MCF 10A (cell line): ENCODE results near the gene TNFRSF6B. TPM values are rescaled to one million over a fixed set of nuclear protein-coding genes. Genes with fewer than 3 reads are reported as not detected.
A peak's percentile ranks its signal among the peaks of the same experiment; 100 is the strongest.

Experiments
- BruUV-seq: library from RNA; stranded (reverse); fragments of 400-500 nt; replicated peaks from 2 replicates; lab custom pipeline; 2021; lab: Mats Ljungman, UMichigan
- CTCF ChIA-PET: fragments of 300-600 bp; sonication (Branson Sonifier 250); formaldehyde crosslinking; extraction: SDS; loops from one replicate; lab custom pipeline; 2021; ENCODE audit warnings: antibody characterized with exemption, inconsistent platforms; lab: Yijun Ruan, JAX
- POLR2A ChIA-PET: fragments of 300-600, 350-650 bp; sonication (Branson Sonifier 250); formaldehyde crosslinking; extraction: SDS; loops from one replicate; lab custom pipeline; 2020; ENCODE audit warnings: antibody characterized with exemption, inconsistent platforms; lab: Yijun Ruan, JAX
- DNase-seq: peaks from one replicate; pipeline ENCODE4 v3.0.0-alpha.2; 2018; ENCODE audit not compliant: unreplicated experiment
- H3K27ac Mint-ChIP-seq: one replicate; pipeline ENCODE4 v1.8.0; 2022; ENCODE audit warnings: mild to moderate bottlenecking, low read depth, mixed read lengths; ENCODE audit not compliant: unreplicated experiment
- H3K27me3 Mint-ChIP-seq: one replicate; pipeline ENCODE4 v1.8.0; 2022; ENCODE audit warnings: mixed read lengths; ENCODE audit not compliant: insufficient read depth, unreplicated experiment
- H3K36me3 Mint-ChIP-seq: one replicate; pipeline ENCODE4 v1.8.0; 2022; ENCODE audit warnings: mild to moderate bottlenecking, moderate library complexity, mixed read lengths; ENCODE audit not compliant: insufficient read depth, unreplicated experiment
- H3K4me1 Mint-ChIP-seq: one replicate; pipeline ENCODE4 v1.8.0; 2022; ENCODE audit warnings: mixed read lengths; ENCODE audit not compliant: insufficient read depth, unreplicated experiment
- H3K4me3 Mint-ChIP-seq: one replicate; pipeline ENCODE4 v1.8.0; 2022; ENCODE audit warnings: mild to moderate bottlenecking, moderate library complexity, mixed read lengths; ENCODE audit not compliant: unreplicated experiment
- H3K9me3 Mint-ChIP-seq: one replicate; pipeline ENCODE4 v1.8.0; 2022; ENCODE audit warnings: mixed read lengths; ENCODE audit not compliant: unreplicated experiment
- intact Hi-C: fragments of 100-400 bp; cut with micrococcal nuclease; formaldehyde crosslinking; loops from 2 replicates; pipeline ENCODE4 v1.14.1; 2022
- total RNA-seq: library from RNA; stranded (reverse); gene quantifications from 2 replicates; pipeline ENCODE4 v1.2.3, GENCODE V29; 2022
- TF ChIP-seq, protein P1 (sequence below): fragments of 200-600 bp; IDR thresholded peaks from one replicate; pipeline ENCODE4 v1.8.0; 2022; ENCODE audit warnings: antibody characterized with exemption, mild to moderate bottlenecking; ENCODE audit not compliant: unreplicated experiment

Gene TNFRSF6B
- total RNA-seq, 1 experiment from 2014 or later, result 24.4 TPM

GRCh38 chr20:63694584-63695423, 1.6 kb upstream of the TNFRSF6B start:
- CTCF ChIA-PET, result interaction anchor here (0.6 kb wide), 1 partner anchor 26 kb away, joined by 4 read pairs; no protein-coding TSS in a partner anchor
- no peak overlapping the region for H3K4me3 Mint-ChIP-seq
- intact Hi-C loops, result loop anchor here (5.0 kb wide), 2 partner anchors 38 to 158 kb away; partner anchors contain the start of genes PTK6 and RTEL1
- POLR2A ChIA-PET, result interaction anchor here (0.8 to 5.4 kb wide), 5 partner anchors 13 to 46 kb away, joined by 3 to 79 read pairs (median 8); partner anchors contain the start of genes ARFRP1 and ZGPAT
- TF ChIP-seq, protein P1, sequence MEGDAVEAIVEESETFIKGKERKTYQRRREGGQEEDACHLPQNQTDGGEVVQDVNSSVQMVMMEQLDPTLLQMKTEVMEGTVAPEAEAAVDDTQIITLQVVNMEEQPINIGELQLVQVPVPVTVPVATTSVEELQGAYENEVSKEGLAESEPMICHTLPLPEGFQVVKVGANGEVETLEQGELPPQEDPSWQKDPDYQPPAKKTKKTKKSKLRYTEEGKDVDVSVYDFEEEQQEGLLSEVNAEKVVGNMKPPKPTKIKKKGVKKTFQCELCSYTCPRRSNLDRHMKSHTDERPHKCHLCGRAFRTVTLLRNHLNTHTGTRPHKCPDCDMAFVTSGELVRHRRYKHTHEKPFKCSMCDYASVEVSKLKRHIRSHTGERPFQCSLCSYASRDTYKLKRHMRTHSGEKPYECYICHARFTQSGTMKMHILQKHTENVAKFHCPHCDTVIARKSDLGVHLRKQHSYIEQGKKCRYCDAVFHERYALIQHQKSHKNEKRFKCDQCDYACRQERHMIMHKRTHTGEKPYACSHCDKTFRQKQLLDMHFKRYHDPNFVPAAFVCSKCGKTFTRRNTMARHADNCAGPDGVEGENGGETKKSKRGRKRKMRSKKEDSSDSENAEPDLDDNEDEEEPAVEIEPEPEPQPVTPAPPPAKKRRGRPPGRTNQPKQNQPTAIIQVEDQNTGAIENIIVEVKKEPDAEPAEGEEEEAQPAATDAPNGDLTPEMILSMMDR, result no peak
- no peak for DNase-seq
- no peak overlapping the region for H3K27ac Mint-ChIP-seq
- no peaks in the 10 kb centered on the region for H3K9me3 Mint-ChIP-seq
- peaks cover 19% of the 10 kb centered on the region for H3K4me1 Mint-ChIP-seq
- H3K27me3 Mint-ChIP-seq, result no peaks in the 10 kb centered on the region
- H3K36me3 Mint-ChIP-seq, result peaks cover 60% of the 10 kb centered on the region
- no TSS peak for BruUV-seq

DNA sequence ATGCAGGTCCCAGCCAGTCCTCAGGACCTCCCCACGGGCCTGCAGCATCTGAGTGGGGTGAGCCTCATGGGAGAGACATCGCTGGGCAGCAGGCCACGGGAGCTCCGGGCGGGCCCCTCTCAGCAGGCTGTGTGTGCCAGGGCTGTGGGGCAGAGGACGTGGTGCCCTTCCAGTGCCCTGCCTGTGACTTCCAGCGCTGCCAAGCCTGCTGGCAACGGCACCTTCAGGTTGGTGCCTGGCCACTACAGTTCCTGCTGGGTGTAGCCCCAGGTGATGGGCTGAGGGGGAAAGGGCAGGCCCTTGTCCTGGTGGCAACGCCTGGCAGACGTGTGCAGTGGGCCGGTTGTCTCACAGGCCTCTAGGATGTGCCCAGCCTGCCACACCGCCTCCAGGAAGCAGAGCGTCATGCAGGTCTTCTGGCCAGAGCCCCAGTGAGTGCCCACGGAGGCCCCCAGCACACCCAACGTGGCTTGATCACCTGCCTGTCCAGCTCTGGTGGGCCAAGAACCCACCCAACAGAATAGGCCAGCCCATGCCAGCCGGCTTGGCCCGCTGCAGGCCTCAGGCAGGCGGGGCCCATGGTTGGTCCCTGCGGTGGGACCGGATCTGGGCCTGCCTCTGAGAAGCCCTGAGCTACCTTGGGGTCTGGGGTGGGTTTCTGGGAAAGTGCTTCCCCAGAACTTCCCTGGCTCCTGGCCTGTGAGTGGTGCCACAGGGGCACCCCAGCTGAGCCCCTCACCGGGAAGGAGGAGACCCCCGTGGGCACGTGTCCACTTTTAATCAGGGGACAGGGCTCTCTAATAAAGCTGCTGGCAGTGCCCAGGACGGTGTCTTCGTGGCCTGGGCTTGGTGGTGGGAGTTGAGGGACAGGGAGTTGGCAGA, 787 bp upstream of the TNFRSF6B start:
- intact Hi-C loops, result loop anchor here (2.0 to 5.0 kb wide), 3 partner anchors 38 to 158 kb away; partner anchors contain the start of genes PTK6 and RTEL1
- peak overlapping the region; percentile 72 for H3K4me3 Mint-ChIP-seq
- CTCF ChIA-PET, result interaction anchor here (0.5 kb wide), 1 partner anchor 302 kb away, joined by 5 read pairs; no protein-coding TSS in a partner anchor
- peaks cover 68% of the 10 kb centered on the region for H3K36me3 Mint-ChIP-seq
- peaks cover 19% of the 10 kb centered on the region for H3K4me1 Mint-ChIP-seq
- no peaks in the 10 kb centered on the region for H3K27me3 Mint-ChIP-seq
- TF ChIP-seq, protein P1, result no peak
- peak overlapping the region; percentile 51 for H3K27ac Mint-ChIP-seq
- no peaks in the 10 kb centered on the region for H3K9me3 Mint-ChIP-seq
- BruUV-seq, result no TSS peak
- DNase-seq, result peak; percentile 44
- POLR2A ChIA-PET, result interaction anchor here (0.8 to 5.4 kb wide), 7 partner anchors 12 to 260 kb away, joined by 3 to 79 read pairs (median 8); partner anchors contain the start of genes ARFRP1, TPD52L2, UCKL1 and ZGPAT

GRCh38 chr20:63696306-63696627, 185 bp upstream of the TNFRSF6B start:
- Mint-ChIP-seq H3K27ac (peak overlapping the region; percentile 51), H3K4me3 (peak overlapping the region; percentile 72), H3K36me3 (peaks cover 63% of the 10 kb centered on the region), H3K27me3 (no peaks in the 10 kb centered on the region), H3K9me3 (no peaks in the 10 kb centered on the region), H3K4me1 (peaks cover 17% of the 10 kb centered on the region)
- intact Hi-C loops, result loop anchor here (2.0 to 5.0 kb wide), 3 partner anchors 39 to 159 kb away; partner anchors contain the start of genes PTK6 and RTEL1
- peak; percentile 90 for DNase-seq
- TF ChIP-seq, protein P1, result no peak
- ChIA-PET CTCF (interaction anchor here (1.2 kb wide), 1 partner anchor 10 kb away, joined by 4 read pairs; no protein-coding TSS in a partner anchor), POLR2A (interaction anchor here (1.3 to 5.4 kb wide), 6 partner anchors 11 to 260 kb away, joined by 3 to 79 read pairs (median 18); partner anchors contain the start of genes ARFRP1, PPDPF, TPD52L2 and UCKL1)
- no TSS peak for BruUV-seq
